Peyer's patch (tissue), 4 donors: Measurements from ENCODE around the gene CACNA1B.

Experiments used
- CTCF ChIP-seq, 6 experiments: fragments of 450-650 bp in 4 of 6; fragments of 200-600 bp in 2 of 6; sonication (generic) in 1 of 6; IDR thresholded peaks; one replicate each; pipeline ENCODE4 v1.5.1; 2017 to 2019; ENCODE audit warnings: antibody characterized with exemption in 6 of 6, mild to moderate bottlenecking in 3 of 6, moderate library complexity in 1 of 6
- POLR2A ChIP-seq, 2 donors: fragments of 450-650 bp; IDR thresholded peaks; one replicate each; pipeline ENCODE4 v1.5.1; 2017; ENCODE audit warnings: antibody characterized with exemption in 2 of 2, mild to moderate bottlenecking in 2 of 2, moderate library complexity in 2 of 2

GRCh38 chr9:137974746-137975526, 97.4 kb downstream of the CACNA1B start:
- TF ChIP-seq CTCF (IDR thresholded peaks at IDR 0.05) (no peak), POLR2A (IDR thresholded peaks at IDR 0.05) (no peak)
